Raji (cell line): ENCODE measurements around the gene C19orf73.

Source experiments
- POLR2A ChIP-seq: IDR thresholded peaks from 2 replicates; pipeline ENCODE4 v1.6.1; 2011; ENCODE audit warnings: low read depth, low read length, control low read depth; ENCODE audit not compliant: insufficient read depth

Gene C19orf73

DNA sequence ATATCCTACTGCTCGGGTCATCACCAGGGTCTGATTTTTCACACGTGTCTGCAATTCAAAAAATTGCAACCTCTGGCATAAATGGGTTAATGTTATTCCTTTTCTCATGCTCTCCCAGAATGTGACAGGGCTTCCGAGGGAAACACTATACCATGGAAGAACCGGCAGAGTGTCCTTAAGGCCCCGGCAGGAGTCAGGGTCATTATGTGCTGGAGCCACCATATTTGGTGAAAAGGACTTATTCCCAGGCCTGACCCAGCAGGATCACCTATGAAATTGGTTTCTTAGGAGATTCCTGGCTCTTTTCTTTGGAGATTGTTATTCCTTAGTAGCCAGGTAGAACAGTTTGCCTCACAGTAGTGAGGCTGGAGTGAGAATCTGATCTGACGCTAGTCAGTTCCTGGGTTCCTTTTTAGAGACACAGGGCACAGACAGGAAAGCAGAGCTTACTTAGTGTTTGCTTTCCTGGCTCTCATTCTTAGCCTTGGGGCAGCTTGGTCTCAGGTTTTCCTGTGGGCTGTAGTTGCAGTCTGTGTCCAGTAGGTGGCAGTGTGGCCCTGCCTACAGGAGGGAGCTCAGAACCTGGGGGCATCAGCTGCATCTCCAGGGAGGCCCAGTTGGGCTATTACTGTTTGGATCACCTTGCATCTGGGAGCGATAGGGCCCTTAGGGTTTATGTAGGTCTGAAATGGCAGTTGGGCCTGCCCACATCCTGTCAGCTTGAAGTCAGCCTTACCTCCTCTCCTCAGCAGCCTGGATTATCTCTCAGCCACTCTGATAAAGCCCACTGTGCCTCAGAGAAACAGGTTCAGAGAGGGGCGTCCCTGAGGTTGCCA lies 21.3 kb downstream of the C19orf73 start:
- no peak for TF ChIP-seq POLR2A

GRCh38 chr19:49094505-49095482 lies 24.1 kb downstream of the C19orf73 start:
- no peak for TF ChIP-seq POLR2A

DNA sequence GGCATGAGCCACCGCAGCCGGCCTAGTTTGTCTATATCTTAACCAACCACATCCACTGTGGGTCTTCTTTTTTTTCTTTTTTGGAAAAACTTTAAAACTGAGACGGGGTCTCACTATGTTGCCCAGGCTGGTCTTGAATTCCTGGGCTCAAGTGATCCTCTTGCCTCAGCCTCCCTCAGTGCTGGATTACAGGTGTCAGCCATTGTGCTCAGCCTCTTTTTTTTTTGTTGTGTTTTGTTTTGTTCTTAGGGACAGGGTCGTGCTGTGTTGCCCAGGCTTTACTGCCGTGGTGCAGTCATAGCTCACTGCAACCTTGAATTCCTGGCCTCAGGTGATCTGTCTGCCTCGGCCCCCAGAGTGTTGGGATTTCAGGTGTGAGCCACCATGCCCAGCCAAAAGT lies 26.3 kb downstream of the C19orf73 start:
- TF ChIP-seq POLR2A, result no peak

GRCh38 chr19:49091391-49092038 lies 27.4 kb downstream of the C19orf73 start:
- no peak for TF ChIP-seq POLR2A

- no peak for TF ChIP-seq POLR2A
These were observed 32.6 kb downstream of the C19orf73 start for GRCh38 chr19:49086296-49086695.

DNA sequence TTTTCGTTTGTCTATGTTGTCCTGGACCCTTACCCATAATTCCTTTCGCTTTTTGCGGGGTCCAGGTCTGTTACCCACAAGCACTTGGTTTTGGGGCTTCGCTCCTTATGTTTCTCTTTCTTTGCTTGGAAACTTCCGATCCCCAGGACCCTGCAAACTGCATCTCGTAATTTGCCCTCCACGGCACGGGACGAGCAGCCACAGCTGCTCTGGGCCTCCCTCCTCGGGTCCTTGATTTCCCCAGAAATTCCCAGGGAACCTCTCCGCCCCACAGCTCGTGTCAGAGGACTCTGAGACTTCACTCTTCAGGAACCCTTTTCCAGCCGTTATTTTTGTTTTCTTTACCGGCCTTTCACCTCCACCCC lies 33.1 kb downstream of the C19orf73 start:
- TF ChIP-seq POLR2A, result no peak

- TF ChIP-seq POLR2A, result peak; percentile 90
These were observed 33.7 kb downstream of the C19orf73 start, which contains the start of gene SNRNP70 for GRCh38 chr19:49085020-49085867. Gene SNRNP70, plus strand, starts transcription at chr19:49085451. Its CDS starts 964 bp downstream, at chr19:49086415.

DNA sequence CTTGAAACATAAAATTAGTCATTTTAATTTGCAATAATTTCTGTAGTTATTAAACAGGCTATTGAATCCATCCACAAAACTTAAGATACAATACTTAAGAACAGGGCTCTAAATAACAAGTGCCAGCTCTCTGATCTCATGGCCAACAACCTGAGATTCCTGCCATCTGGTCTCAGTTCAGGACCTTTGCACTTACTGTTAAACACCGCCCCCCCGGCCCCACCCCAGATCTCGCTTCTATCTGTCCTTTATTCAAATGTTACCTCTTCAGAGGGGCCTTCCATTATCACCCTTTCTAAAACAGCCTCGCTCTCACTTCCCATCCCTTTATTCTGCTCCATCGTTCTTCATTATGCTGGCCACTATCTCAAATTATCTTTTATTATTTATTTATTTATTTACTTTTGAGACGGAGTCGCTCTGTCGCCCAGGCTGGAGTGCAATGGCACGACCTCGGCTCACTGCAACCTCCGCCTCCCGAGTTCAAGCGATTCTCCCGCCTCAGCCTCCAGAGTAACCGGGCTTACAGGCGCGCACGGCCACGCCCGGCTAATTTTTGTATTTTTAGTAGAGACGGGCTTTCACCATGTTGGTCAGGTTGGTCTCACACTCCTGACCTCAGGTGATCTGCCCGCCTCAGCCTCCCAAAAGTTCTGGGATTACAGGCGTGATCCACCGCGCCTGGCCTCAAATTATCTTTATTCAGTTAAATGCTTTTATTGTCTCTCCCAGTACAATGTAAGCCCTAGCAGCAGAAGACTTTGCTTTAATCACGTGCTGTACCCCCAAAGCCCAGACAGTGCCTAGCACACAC lies 34.5 kb downstream of the C19orf73 start:
- no peak for TF ChIP-seq POLR2A

GRCh38 chr19:49081273-49081672 lies 37.7 kb downstream of the C19orf73 start:
- no peak for TF ChIP-seq POLR2A

DNA sequence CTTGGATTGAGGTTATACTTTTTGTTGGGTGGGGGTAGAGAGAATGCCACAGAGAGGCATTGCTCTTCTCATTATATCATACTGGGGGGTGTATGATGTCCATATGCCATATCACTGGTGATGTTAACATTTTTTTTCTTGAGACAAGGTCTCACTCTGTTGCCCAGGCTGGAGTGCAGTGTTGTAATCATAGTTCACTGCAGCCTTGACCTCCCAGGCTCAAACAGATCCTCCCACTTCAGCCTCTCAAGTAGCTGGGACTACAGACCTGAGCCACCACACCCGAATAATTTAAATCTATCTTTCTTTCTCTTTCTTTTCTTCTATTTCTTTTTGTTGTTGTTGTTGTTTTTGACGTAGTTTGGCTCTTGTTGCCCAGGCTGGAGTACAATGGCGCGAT lies 38.6 kb downstream of the C19orf73 start:
- no peak for TF ChIP-seq POLR2A

GRCh38 chr19:49073514-49074378 lies 45.2 kb downstream of the C19orf73 start:
- no peak for TF ChIP-seq POLR2A

DNA sequence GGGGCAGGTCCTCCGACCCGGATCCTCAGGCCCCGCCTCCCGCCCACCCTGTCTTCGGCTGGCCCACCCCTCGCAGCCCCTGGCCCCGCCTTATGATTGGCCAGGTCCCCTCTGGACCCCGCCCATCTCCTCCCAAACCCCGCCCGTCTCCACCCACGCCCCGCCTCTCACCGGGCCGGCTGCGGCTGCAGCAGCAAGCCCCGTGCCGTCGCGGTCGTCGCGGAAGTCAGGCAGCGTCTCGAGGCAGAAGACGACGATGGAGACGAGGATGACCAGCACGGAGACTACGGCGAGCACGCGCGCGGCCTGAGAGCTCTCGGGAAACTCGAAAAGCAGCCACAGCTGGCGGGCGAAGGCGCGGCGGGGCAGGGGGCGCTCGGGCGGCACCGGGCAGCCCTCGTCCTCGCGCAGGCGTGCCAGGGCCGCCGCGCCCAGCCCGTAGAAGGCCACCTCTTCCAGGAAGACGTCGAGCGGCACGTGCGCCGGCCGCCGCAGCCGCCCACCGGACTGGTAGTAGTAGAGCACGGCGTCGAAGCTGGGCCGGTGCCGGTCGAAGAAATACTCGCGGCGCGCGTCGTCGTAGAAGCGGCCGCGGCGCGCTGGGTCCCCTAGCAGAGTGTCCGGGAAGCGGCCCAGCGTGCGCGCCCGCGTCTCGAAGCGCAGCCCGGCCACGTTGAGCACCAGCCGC lies 46.9 kb downstream of the C19orf73 start:
- no peak for TF ChIP-seq POLR2A
